ENCODE measurements around the gene RGS2.

The RGS2 gene, protein sequence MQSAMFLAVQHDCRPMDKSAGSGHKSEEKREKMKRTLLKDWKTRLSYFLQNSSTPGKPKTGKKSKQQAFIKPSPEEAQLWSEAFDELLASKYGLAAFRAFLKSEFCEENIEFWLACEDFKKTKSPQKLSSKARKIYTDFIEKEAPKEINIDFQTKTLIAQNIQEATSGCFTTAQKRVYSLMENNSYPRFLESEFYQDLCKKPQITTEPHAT

DNA sequence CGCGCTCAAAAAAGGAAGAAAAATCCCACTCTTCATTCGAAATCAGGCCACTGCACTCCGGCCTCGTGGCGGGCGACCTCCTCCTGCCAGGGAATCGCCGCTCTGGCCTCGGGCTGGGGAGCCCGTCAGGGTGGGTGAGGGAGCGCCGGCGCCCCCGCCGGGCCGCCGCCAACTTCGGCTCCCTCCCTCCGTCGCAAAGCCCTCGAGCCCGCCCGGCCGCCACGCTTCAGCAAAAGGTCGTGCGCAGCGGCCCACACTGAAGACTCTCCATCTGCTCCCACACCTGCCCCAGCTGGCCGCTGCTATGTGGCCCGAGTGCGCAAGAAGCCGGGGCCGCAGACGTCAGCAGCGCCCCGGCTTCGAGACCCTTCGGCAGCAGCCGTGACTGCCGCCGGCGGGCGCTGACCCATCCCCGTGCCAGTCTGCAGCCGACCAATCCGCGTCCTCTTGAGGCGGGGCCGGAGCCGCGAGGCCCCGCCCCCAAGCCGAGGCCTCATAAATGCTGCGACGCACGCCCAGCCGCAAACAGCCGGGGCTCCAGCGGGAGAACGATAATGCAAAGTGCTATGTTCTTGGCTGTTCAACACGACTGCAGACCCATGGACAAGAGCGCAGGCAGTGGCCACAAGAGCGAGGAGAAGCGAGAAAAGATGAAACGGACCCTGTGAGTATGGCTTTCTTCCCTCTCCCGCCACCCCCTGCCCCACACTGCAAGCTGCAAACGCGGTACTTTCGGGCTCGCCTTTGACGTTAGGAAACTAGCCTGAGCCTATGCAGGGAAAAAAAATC is at the start of gene RGS2:
RGS2 (plus strand) TSS at position 522 of the 789 bp plus-strand sequence; CDS start at position 555, 33 bp downstream.
- peak; percentile 66 for DNase-seq (ENCODE audit: low read depth)

- no peak for DNase-seq (ENCODE audit: low read depth)
Measured at GRCh38 chr1:192759104-192759503, 49.7 kb upstream of the RGS2 start.

DNA sequence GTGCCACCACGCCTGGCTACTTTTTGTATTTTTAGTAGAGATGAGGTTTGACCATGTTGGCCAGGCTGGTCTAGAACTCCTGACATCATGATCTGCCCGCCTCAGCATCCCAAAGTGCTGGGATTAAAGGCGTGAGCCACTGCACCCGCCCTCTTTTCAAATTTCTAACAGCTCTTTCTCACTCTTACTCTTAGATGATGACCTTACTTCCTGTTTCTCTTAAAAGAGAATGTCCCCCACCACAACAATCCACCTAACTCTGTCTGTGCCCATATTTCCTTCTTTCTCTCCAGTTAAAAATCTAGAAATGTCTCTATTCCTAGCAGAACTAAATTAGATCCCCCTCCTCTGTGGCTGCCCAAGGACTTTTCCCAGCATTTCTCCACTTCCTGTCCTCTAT is 46.6 kb upstream of the RGS2 start:
- DNase-seq (ENCODE audit: low read depth) = no peak

DNA sequence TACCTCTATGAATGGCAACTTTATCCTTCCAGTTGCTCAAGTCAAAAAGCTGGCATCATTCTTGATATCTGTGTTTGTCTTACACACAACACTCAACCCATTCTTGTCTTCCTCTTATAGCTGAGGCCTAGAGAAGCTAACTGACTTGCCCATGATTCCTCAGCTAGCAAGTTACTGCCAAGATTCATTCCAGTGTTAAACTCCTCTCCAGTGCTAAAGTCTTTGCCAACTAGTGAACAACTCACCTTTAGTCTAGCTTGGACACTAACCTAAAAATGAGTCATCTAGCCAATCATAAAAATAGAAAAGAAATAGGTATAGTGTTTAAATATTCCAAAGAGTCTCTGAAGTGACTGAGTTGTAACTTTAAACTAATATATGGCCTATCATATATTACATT is 45.6 kb upstream of the RGS2 start:
- no peak for DNase-seq (ENCODE audit: low read depth)

- DNase-seq (ENCODE audit: low read depth) = no peak
Measured at GRCh38 chr1:192763756-192764155, 45.1 kb upstream of the RGS2 start.

DNA sequence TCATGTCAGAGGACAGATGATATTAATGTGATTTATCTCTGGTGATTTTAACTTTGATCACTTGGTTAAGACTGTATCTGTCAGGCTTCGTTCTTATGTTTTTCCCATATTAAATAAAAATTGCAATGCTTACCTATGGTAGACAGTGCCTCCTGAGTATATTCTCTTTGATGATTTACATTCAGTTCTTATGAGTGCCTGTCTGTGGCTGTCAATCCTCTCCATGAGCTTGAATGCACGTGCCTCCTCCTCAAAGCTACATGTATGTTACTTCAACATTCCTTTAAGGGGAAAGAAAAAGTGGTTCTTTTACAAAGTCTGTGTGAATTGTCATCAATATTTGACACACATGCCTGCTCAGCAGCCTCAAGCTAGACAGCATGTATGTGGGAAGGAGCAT is 44.2 kb upstream of the RGS2 start:
- DNase-seq (ENCODE audit: low read depth) = no peak

GRCh38 chr1:192766009-192766625 is 42.7 kb upstream of the RGS2 start:
- DNase-seq (ENCODE audit: low read depth) = no peak

GRCh38 chr1:192766876-192767275 is 42.0 kb upstream of the RGS2 start:
- DNase-seq (ENCODE audit: low read depth) = no peak

DNA sequence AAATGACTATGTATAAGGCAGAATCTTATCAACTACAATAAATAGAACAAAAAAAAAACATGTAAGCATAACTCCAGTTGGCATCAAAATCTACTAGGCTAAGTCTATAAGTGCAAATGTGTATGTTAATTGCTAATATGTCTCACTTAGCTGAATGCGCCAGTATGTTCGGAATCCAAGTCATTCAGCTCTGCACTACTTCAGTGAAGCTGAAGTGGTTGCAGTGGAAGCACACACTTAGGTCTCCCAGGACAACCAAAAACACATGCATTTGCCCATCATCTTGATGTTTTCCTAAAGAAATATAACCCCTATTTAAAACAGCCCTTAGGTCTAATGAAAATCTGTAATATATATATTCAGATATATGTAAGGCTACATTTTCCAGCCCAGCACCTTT is 41.0 kb upstream of the RGS2 start:
- no peak for DNase-seq (ENCODE audit: low read depth)

GRCh38 chr1:192768463-192768862 is 40.4 kb upstream of the RGS2 start:
- DNase-seq (ENCODE audit: low read depth) = no peak

GRCh38 chr1:192771341-192771740 is 37.5 kb upstream of the RGS2 start:
- no peak for DNase-seq (ENCODE audit: low read depth)

DNA sequence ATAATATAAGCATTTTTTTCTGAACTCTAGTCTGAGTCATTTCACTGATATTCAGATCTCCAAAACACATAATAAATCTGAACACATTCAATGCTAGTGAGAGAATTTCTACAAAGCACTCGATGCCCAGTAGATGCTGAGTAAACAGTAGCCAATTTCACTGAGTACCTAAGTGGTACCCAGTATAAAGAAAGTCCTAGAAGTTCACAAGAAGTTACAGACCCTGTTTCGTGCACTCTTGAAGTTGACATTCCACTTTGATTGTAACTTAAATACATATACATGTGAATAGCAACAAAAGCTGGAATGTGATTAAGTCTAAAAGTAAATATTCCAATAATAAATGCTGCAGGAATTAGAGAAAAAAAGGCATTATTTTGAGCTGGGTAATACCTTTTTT is 33.2 kb upstream of the RGS2 start:
- no peak for DNase-seq (ENCODE audit: low read depth)

DNA sequence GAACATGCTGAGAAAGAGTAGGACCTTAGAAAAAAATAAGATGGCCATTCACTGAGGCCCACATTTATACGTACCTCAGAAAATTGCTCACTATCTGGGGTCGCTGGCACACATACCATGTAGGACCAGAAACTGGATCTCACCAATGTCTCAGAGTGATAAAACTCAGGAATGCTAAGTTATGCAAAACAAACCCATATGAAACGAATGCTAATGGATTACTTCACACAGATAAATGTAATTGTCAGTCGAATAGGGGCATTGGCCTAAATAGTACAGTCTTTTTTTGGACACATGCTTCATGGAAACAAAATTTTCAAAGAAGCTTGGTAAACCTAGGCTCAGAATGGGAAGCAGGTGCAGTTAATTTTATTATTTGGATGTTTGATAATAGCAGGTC is 32.6 kb upstream of the RGS2 start:
- no peak for DNase-seq (ENCODE audit: low read depth)

- DNase-seq (ENCODE audit: low read depth) = no peak
Measured at GRCh38 chr1:192776998-192777397, 31.8 kb upstream of the RGS2 start.

DNA sequence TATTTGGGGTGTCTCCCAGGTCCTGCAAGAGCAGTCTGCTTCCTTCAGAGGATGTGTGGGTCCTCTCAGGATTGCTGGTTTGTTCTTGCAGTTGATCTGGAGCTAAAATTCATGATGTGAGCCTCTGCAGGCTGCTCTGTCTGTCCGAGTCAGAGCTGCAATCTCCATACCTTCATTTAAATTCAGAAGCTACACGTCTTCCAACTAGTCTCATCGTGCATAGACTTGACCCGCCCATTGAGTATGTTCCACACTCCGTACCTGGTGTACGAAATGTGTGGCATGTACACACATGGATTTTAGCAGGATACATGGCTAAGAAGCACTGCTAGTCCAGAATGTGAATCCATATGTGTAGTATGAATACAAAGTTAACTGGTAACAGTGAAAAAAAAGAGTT is 25.0 kb upstream of the RGS2 start:
- DNase-seq (ENCODE audit: low read depth) = no peak

- DNase-seq (ENCODE audit: low read depth) = no peak
Measured at GRCh38 chr1:192784397-192784796, 24.4 kb upstream of the RGS2 start.

GRCh38 chr1:192786576-192786975 is 22.3 kb upstream of the RGS2 start:
- DNase-seq (ENCODE audit: low read depth) = no peak

GRCh38 chr1:192787914-192788585 is 20.8 kb upstream of the RGS2 start:
- peak; percentile 63 for DNase-seq (ENCODE audit: low read depth)

- no peak for DNase-seq (ENCODE audit: low read depth)
Measured at GRCh38 chr1:192789871-192790270, 19.0 kb upstream of the RGS2 start.

GRCh38 chr1:192792628-192793027 is 16.2 kb upstream of the RGS2 start:
- no peak for DNase-seq (ENCODE audit: low read depth)

GRCh38 chr1:192793983-192794767 is 14.7 kb upstream of the RGS2 start:
- no peak for DNase-seq (ENCODE audit: low read depth)

DNA sequence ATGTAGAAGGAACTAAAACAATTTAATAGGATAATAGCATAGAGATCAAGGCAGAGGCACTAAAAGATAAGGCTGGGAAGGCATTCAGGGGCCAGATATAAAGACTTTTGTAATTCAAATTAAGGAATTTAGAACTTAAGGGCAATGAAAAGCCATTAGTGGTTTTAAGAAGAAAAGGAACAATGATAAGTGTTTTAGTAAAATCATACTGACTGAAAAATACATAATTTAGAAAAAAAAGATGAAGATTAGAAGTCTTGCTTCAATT is 14.1 kb upstream of the RGS2 start:
- no peak for DNase-seq (ENCODE audit: low read depth)

All from HS-5 (cell line).